Transverse colon (tissue), 4 donors: ENCODE results near the gene IGSF21. TPM values are rescaled to one million over a fixed set of nuclear protein-coding genes. Genes with fewer than 3 reads are reported as not detected.

Experiments
- DNase-seq: peaks from one replicate; pipeline ENCODE4 v3.0.0-alpha.2; 2019
- H3K27ac ChIP-seq, 4 donors: fragments of 200-600 bp; sonication (generic); 2 replicates each; pipeline ENCODE4 v1.5.1; 2016 to 2018; ENCODE audit warnings: inconsistent platforms in 4 of 4
- H3K27me3 ChIP-seq: fragments of 200-600 bp; sonication (generic); 2 replicates; pipeline ENCODE4 v1.5.1; 2017; ENCODE audit warnings: inconsistent platforms
- H3K36me3 ChIP-seq, 4 donors: fragments of 200-600 bp; sonication (generic); 2 replicates each; pipeline ENCODE4 v1.5.1; 2017 to 2019; ENCODE audit warnings: inconsistent platforms in 4 of 4
- H3K4me1 ChIP-seq, 4 donors: fragments of 200-600 bp; sonication (generic); 2 replicates each; pipeline ENCODE4 v1.5.1; 2017 to 2020; ENCODE audit warnings: inconsistent platforms in 4 of 4
- H3K4me3 ChIP-seq, 4 donors: fragments of 200-600 bp; sonication (generic); 1 replicate in 1 of 4; 2 replicates in 3 of 4; pipeline versions ENCODE4 v1.5.1 to v1.6.1; 2017 to 2019; ENCODE audit warnings: inconsistent platforms in 4 of 4
- H3K9me3 ChIP-seq, 2 donors: fragments of 200-600 bp; sonication (generic); 2 replicates each; pipeline ENCODE4 v1.5.1; 2017 to 2019; ENCODE audit warnings: inconsistent platforms in 2 of 2
- CTCF ChIP-seq, 5 experiments: fragments of 200-600 bp in 3 of 5; fragments of 450-650 bp in 2 of 5; sonication (generic) in 3 of 5; IDR thresholded peaks; 1 replicate in 2 of 5; 2 replicates in 3 of 5; pipeline ENCODE4 v1.5.1; 2016 to 2017; ENCODE audit warnings: antibody characterized with exemption in 5 of 5, inconsistent platforms in 3 of 5, mild to moderate bottlenecking in 2 of 5, moderate library complexity in 1 of 5
- EP300 ChIP-seq: sonication (generic); formaldehyde crosslinking; IDR thresholded peaks from one replicate; pipeline ENCODE4 v1.6.1; 2017; ENCODE audit warnings: antibody characterized with exemption, low read depth
- POLR2A ChIP-seq: fragments of 450-650 bp; IDR thresholded peaks from one replicate; pipeline ENCODE4 v1.6.1; 2016; ENCODE audit warnings: antibody characterized with exemption, mild to moderate bottlenecking, moderate library complexity
- POLR2AphosphoS5 ChIP-seq, 3 donors: sonication (generic); formaldehyde crosslinking; IDR thresholded peaks; one replicate each; pipeline ENCODE4 v1.6.1; 2016; ENCODE audit warnings: antibody characterized with exemption in 3 of 3
- WGBS, 2 donors: methylation state at CpG; one replicate each; pipeline ENCODE4 v1.1.5; 2018; ENCODE audit warnings: low coverage in 1 of 2; 5-methylcytosine and 5-hydroxymethylcytosine counted together
- in situ Hi-C, 4 donors: fragments of 200-750 bp; cut with MboI; loops; one replicate each; pipeline versions ENCODE4 v1.15.0 to v1.15.1; 2017; ENCODE audit warnings: low sequenced_read_pairs in 3 of 4, low pct_ligation_motif_present in 1 of 4, low pct_unique_long_range_greater_than_20kb in 1 of 4
- intact Hi-C: fragments of 100-400 bp; cut with DNase I; formaldehyde crosslinking; loops from one replicate; pipeline ENCODE4 v1.15.1; 2023; ENCODE audit warnings: low total_unique reads
- total RNA-seq, 4 donors: library from RNA; depleted of rRNA; stranded (reverse); fragments of >200 nt; gene quantifications; one replicate each; pipeline ENCODE4 v1.1.0, GENCODE V29; 2016

Gene IGSF21
- total RNA-seq, 4 donors from 2014 or later: 1.1 to 6.8 (median 1.6) TPM; not detected in 1

GRCh38 chr1:18230840-18231239 is 123.2 kb downstream of the IGSF21 start:
- TF ChIP-seq CTCF (IDR thresholded peaks at IDR 0.05) (no peak), POLR2AphosphoS5 (IDR thresholded peaks at IDR 0.05) (no peak), EP300 (no peak), POLR2A (no peak)
- intact Hi-C loops (loop anchor here (10.0 kb wide), 1 partner anchor 576 kb away; no protein-coding TSS in a partner anchor), in situ Hi-C loops (no loop called here)
- no peak for DNase-seq
- WGBS, 2 donors: 16% methylated on average over 9 of the region's 9 CpGs; no CpG with 5 or more reads in 1 of the 2 donors
- H3K36me3 ChIP-seq: no peaks in the 10 kb centered on the region
- no peaks in the 10 kb centered on the region for H3K4me1 ChIP-seq
- H3K27me3 ChIP-seq: peaks cover 13% of the 10 kb centered on the region
- H3K9me3 ChIP-seq: no peaks in the 10 kb centered on the region
- no peak overlapping the region for H3K4me3 ChIP-seq
- H3K27ac ChIP-seq: no peak overlapping the region

GRCh38 chr1:18232052-18232451 is 124.5 kb downstream of the IGSF21 start:
- no peak for DNase-seq
- TF ChIP-seq CTCF (IDR thresholded peaks at IDR 0.05): peak in 2 of 5 experiments; percentile 24 to 25
- no peak for TF ChIP-seq EP300
- no peak for TF ChIP-seq POLR2A
- TF ChIP-seq POLR2AphosphoS5 (IDR thresholded peaks at IDR 0.05): no peak
- no peaks in the 10 kb centered on the region for H3K9me3 ChIP-seq
- no peak overlapping the region for H3K27ac ChIP-seq
- H3K36me3 ChIP-seq: no peaks in the 10 kb centered on the region
- H3K4me3 ChIP-seq: no peak overlapping the region
- in situ Hi-C loops (no loop called here), intact Hi-C loops (loop anchor here (10.0 kb wide), 1 partner anchor 577 kb away; no protein-coding TSS in a partner anchor)
- H3K4me1 ChIP-seq: no peaks in the 10 kb centered on the region
- peaks cover 13% of the 10 kb centered on the region for H3K27me3 ChIP-seq
- 89 to 96% methylated on average over 1 of the region's 1 CpG for WGBS, 2 donors

DNA sequence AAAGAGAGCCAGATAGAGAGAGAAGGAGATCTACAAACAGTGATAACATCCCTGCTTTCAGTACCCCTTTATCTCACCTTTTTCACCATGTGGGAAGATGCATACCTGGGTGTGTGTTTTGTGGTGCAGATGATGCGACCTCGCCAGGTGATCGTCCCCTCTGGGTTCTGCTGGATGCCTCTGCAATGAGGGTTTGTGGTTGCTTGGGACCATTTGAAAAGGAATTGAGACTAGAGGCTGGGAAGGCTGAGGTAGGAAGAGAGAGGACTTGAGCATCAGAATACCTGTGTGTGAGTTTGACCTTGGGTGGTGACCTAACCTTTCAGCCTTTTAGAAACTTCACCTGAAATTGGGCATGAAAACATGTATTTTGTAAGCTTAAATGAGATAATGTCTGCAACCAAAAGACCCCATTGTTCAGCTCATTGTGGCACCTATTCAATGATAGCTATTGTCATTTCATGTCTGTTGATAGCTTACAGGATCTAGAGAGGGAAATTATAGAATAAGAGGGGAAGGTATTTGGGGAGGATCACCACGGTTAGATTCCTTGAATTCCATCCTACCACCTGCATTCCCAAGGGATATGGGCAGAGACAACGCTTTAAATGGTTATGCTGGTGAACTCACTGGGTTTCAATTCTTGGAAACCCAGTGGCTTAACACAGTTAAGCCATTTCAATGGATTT is 125.7 kb downstream of the IGSF21 start:
- intact Hi-C loops: loop anchor here (10.0 kb wide), 1 partner anchor 579 kb away; no protein-coding TSS in a partner anchor
- 73 to 82% methylated on average over 3 to 5 of the region's 5 CpGs for WGBS, 2 donors
- no peak for DNase-seq
- Histone ChIP-seq H3K36me3 (no peaks in the 10 kb centered on the region), H3K4me1 (no peaks in the 10 kb centered on the region), H3K27ac (no peak overlapping the region), H3K9me3 (no peaks in the 10 kb centered on the region), H3K4me3 (no peak overlapping the region), H3K27me3 (peaks cover 13% of the 10 kb centered on the region)
- TF ChIP-seq EP300 (no peak), CTCF (IDR thresholded peaks at IDR 0.05) (no peak), POLR2A (no peak), POLR2AphosphoS5 (IDR thresholded peaks at IDR 0.05) (no peak)
- in situ Hi-C loops: no loop called here

DNA sequence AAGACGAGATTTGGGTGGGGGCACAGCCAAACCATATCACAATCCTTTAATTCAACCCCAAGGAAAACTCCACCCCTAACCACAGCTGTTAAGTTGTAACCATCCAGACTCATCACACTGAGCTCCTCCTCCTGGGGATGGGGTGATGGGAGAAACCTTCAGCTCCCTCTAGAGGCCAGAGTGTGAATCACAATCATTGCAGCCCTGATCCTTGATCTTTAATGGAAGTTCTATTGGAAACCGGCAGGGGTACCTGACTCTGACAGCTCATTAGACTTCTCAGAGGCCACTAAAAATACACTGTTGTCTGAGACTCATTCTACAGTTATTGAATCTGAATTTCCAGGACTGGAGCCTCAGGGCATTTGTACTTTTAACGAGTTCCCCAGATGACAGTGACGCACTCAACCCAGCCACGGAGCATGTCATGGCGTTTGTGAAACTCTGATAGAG is 127.2 kb downstream of the IGSF21 start:
- Histone ChIP-seq H3K36me3 (no peaks in the 10 kb centered on the region), H3K27me3 (peaks cover 13% of the 10 kb centered on the region), H3K4me1 (no peaks in the 10 kb centered on the region), H3K27ac (no peak overlapping the region), H3K4me3 (no peak overlapping the region), H3K9me3 (no peaks in the 10 kb centered on the region)
- intact Hi-C loops (loop anchor here (10.0 kb wide), 1 partner anchor 580 kb away; no protein-coding TSS in a partner anchor), in situ Hi-C loops (no loop called here)
- DNase-seq: peak; percentile 40
- 65 to 88% methylated on average over 4 to 6 of the region's 6 CpGs for WGBS, 2 donors
- TF ChIP-seq POLR2AphosphoS5 (IDR thresholded peaks at IDR 0.05): no peak
- no peak for TF ChIP-seq EP300
- TF ChIP-seq POLR2A: no peak
- peak; percentile 54 to 70 (median 64) for TF ChIP-seq CTCF (IDR thresholded peaks at IDR 0.05)
